Hepatocyte (in vitro differentiated cells): ENCODE results near the gene ZNF512B. TPM values are rescaled to one million over a fixed set of nuclear protein-coding genes. Genes with fewer than 3 reads are reported as not detected.

Experiments used
- DNase-seq: peaks from one replicate; pipeline ENCODE4 v3.0.0-alpha.2; 2016; ENCODE audit warnings: low spot score
- H2AFZ ChIP-seq: fragments of 200-600 bp; sonication (generic); 2 replicates; pipeline ENCODE4 v1.6.0; 2016; ENCODE audit warnings: antibody characterized with exemption, mild to moderate bottlenecking
- H3K27ac ChIP-seq: fragments of 200-600 bp; sonication (generic); 2 replicates; pipeline ENCODE4 v1.5.1; 2016; ENCODE audit warnings: mild to moderate bottlenecking
- H3K27me3 ChIP-seq: fragments of 200-600 bp; sonication (generic); 2 replicates; pipeline ENCODE4 v1.6.1; 2016
- H3K36me3 ChIP-seq: fragments of 200-600 bp; sonication (generic); replicated peaks from 2 replicates; pipeline ENCODE4 v1.5.1; 2016; ENCODE audit warnings: low read depth; ENCODE audit not compliant: insufficient read depth
- H3K4me1 ChIP-seq: fragments of 200-600 bp; sonication (generic); 2 replicates; pipeline ENCODE4 v1.5.1; 2016; ENCODE audit warnings: mild to moderate bottlenecking, moderate library complexity; ENCODE audit not compliant: insufficient read depth
- H3K4me2 ChIP-seq: fragments of 200-600 bp; sonication (generic); 2 replicates; pipeline ENCODE4 v1.6.0; 2016
- H3K4me3 ChIP-seq: fragments of 200-600 bp; sonication (generic); 2 replicates; pipeline ENCODE4 v1.5.1; 2016; ENCODE audit warnings: mild to moderate bottlenecking
- H3K79me2 ChIP-seq: fragments of 200-600 bp; sonication (generic); 2 replicates; pipeline ENCODE4 v1.6.0; 2017; ENCODE audit warnings: mild to moderate bottlenecking
- H3K9me2 ChIP-seq: fragments of 200-600 bp; sonication (generic); replicated peaks from 2 replicates; pipeline ENCODE4 v1.6.0; 2017; ENCODE audit warnings: mild to moderate bottlenecking; ENCODE audit not compliant: insufficient read depth
- H3K9me3 ChIP-seq: fragments of 200-600 bp; sonication (generic); 2 replicates; pipeline ENCODE4 v1.5.1; 2016; ENCODE audit warnings: low read depth, mild to moderate bottlenecking
- H4K20me1 ChIP-seq: fragments of 200-600 bp; sonication (generic); 2 replicates; pipeline ENCODE4 v1.6.0; 2016; ENCODE audit warnings: mild to moderate bottlenecking; ENCODE audit not compliant: insufficient read depth, poor library complexity, severe bottlenecking
- CTCF ChIP-seq: fragments of 200-600 bp; sonication (generic); IDR thresholded peaks from 2 replicates; pipeline ENCODE4 v1.5.1; 2016; ENCODE audit warnings: antibody characterized with exemption, mild to moderate bottlenecking; ENCODE audit not compliant: poor library complexity
- EZH2 ChIP-seq: fragments of 200-600 bp; sonication (generic); IDR thresholded peaks from 2 replicates; pipeline ENCODE4 v1.6.1; 2016; ENCODE audit warnings: antibody characterized with exemption, mild to moderate bottlenecking, borderline replicate concordance
- EZH2phosphoT487 ChIP-seq: fragments of 200-600 bp; sonication (generic); IDR thresholded peaks from one replicate; pipeline ENCODE4 v1.6.1; 2018; ENCODE audit warnings: antibody characterized with exemption, mild to moderate bottlenecking, low read depth, moderate library complexity; ENCODE audit not compliant: unreplicated experiment, severe bottlenecking
- WGBS: methylation state at CpG from one replicate; pipeline ENCODE4 v1.1.6; 2016; ENCODE audit warnings: low lambda C conversion rate; ENCODE audit errors: missing lambda C conversion rate; 5-methylcytosine and 5-hydroxymethylcytosine counted together
- polyA plus RNA-seq: library from polyadenylated mRNA; unstranded; fragments of >200 nt; fragmentation: Nextera tagmentation; extraction: Ambion mirVana; gene quantifications from 2 replicates; pipeline ENCODE4 v1.2.1, GENCODE V29; 2016
- total RNA-seq: library from RNA; depleted of rRNA; stranded (reverse); fragments of >200 nt; gene quantifications from 2 replicates; pipeline ENCODE4 v1.2.3, GENCODE V29; 2014

ZNF512B gene
- total and polyA plus RNA-seq, 2 experiments from 2014 or later = 10.1 to 13.5 TPM

GRCh38 chr20:63915471-63915870 is 54.3 kb downstream of the ZNF512B start:
- H3K27me3 ChIP-seq = no peaks in the 10 kb centered on the region
- TF ChIP-seq EZH2 (no peak), CTCF (no peak), EZH2phosphoT487 (no peak)
- H3K4me3 ChIP-seq = no peak overlapping the region
- no peak overlapping the region for H2AFZ ChIP-seq
- DNase-seq = no peak
- WGBS = 97% methylated on average over 6 of the region's 6 CpGs
- H3K9me3 ChIP-seq = no peaks in the 10 kb centered on the region
- no peaks in the 10 kb centered on the region for H3K4me1 ChIP-seq
- no peak overlapping the region for H3K27ac ChIP-seq
- no peaks in the 10 kb centered on the region for H3K9me2 ChIP-seq
- no peak overlapping the region for H3K4me2 ChIP-seq
- peaks cover 93% of the 10 kb centered on the region for H3K79me2 ChIP-seq
- no peaks in the 10 kb centered on the region for H3K36me3 ChIP-seq
- peaks cover 47% of the 10 kb centered on the region for H4K20me1 ChIP-seq

- H3K9me3 ChIP-seq = no peaks in the 10 kb centered on the region
- no peaks in the 10 kb centered on the region for H3K9me2 ChIP-seq
- no peak overlapping the region for H3K4me3 ChIP-seq
- H2AFZ ChIP-seq = no peak overlapping the region
- H4K20me1 ChIP-seq = peaks cover 57% of the 10 kb centered on the region
- TF ChIP-seq EZH2 = no peak
- WGBS = 99% methylated on average over 12 of the region's 12 CpGs
- DNase-seq = no peak
- no peaks in the 10 kb centered on the region for H3K27me3 ChIP-seq
- H3K27ac ChIP-seq = no peak overlapping the region
- H3K4me1 ChIP-seq = peaks cover 1% of the 10 kb centered on the region
- H3K79me2 ChIP-seq = peaks cover 99% of the 10 kb centered on the region
- no peak overlapping the region for H3K4me2 ChIP-seq
- no peaks in the 10 kb centered on the region for H3K36me3 ChIP-seq
These were observed 56.0 kb downstream of the ZNF512B start for GRCh38 chr20:63913768-63914167.

- H2AFZ ChIP-seq = no peak overlapping the region
- H3K4me2 ChIP-seq = no peak overlapping the region
- H3K36me3 ChIP-seq = no peaks in the 10 kb centered on the region
- no peaks in the 10 kb centered on the region for H3K9me3 ChIP-seq
- TF ChIP-seq EZH2 (no peak), EZH2phosphoT487 (no peak), CTCF (no peak)
- no peak overlapping the region for H3K27ac ChIP-seq
- WGBS = 84% methylated on average over 12 of the region's 12 CpGs
- no peak overlapping the region for H3K4me3 ChIP-seq
- H3K27me3 ChIP-seq = no peaks in the 10 kb centered on the region
- H3K9me2 ChIP-seq = no peaks in the 10 kb centered on the region
- H4K20me1 ChIP-seq = peaks cover 74% of the 10 kb centered on the region
- DNase-seq = no peak
- peaks cover 99% of the 10 kb centered on the region for H3K79me2 ChIP-seq
- peaks cover 5% of the 10 kb centered on the region for H3K4me1 ChIP-seq
These were observed 58.6 kb downstream of the ZNF512B start for GRCh38 chr20:63911176-63911575.

GRCh38 chr20:63908008-63908682 is 61.6 kb downstream of the ZNF512B start:
- H3K27ac ChIP-seq = peak overlapping the region; percentile 66
- DNase-seq = peak; percentile 49
- H3K36me3 ChIP-seq = no peaks in the 10 kb centered on the region
- WGBS = 86% methylated on average over 16 of the region's 16 CpGs
- peaks cover 99% of the 10 kb centered on the region for H3K79me2 ChIP-seq
- peaks cover 5% of the 10 kb centered on the region for H3K4me1 ChIP-seq
- H3K27me3 ChIP-seq = no peaks in the 10 kb centered on the region
- no peaks in the 10 kb centered on the region for H3K9me3 ChIP-seq
- H4K20me1 ChIP-seq = peaks cover 93% of the 10 kb centered on the region
- no peak overlapping the region for H3K4me3 ChIP-seq
- H2AFZ ChIP-seq = no peak overlapping the region
- TF ChIP-seq EZH2 (no peak), CTCF (no peak), EZH2phosphoT487 (no peak)
- no peaks in the 10 kb centered on the region for H3K9me2 ChIP-seq
- peak overlapping the region; percentile 32 for H3K4me2 ChIP-seq
